ENCODE results near the gene KCNJ6.

KCNJ6 gene

GRCh38 chr21:37564924-37565529 is 351.2 kb downstream of the KCNJ6 start:
- no peak for DNase-seq (ENCODE audit: extremely low spot score, insufficient read length, low read depth)

GRCh38 chr21:37564341-37564923 is 351.8 kb downstream of the KCNJ6 start:
- FAIRE-seq (no peak), DNase-seq (ENCODE audit: extremely low spot score, insufficient read length, low read depth) (peak; percentile 15)

More at GRCh38 chr21:37564924-37565529, 351.2 kb downstream of the KCNJ6 start:
- no peak for FAIRE-seq

GRCh38 chr21:37563641-37564340 is 352.5 kb downstream of the KCNJ6 start:
- FAIRE-seq, result peak; percentile 96
- peak; percentile 87 for DNase-seq (ENCODE audit: extremely low spot score, insufficient read length, low read depth)

GRCh38 chr21:37562920-37563640 is 353.2 kb downstream of the KCNJ6 start:
- DNase-seq (ENCODE audit: extremely low spot score, insufficient read length, low read depth) (peak; percentile 4), FAIRE-seq (no peak)

- DNase-seq (ENCODE audit: extremely low spot score, insufficient read length, low read depth) (no peak), FAIRE-seq (no peak)
Measured at GRCh38 chr21:37561941-37562919, 354.0 kb downstream of the KCNJ6 start.

GRCh38 chr21:37561506-37561905 is 354.8 kb downstream of the KCNJ6 start:
- no peak for DNase-seq (ENCODE audit: extremely low spot score, insufficient read length, low read depth)
- FAIRE-seq, result no peak

GRCh38 chr21:37560385-37560784 is 355.9 kb downstream of the KCNJ6 start:
- DNase-seq (ENCODE audit: extremely low spot score, insufficient read length, low read depth) (no peak), FAIRE-seq (no peak)

GRCh38 chr21:37558676-37559211 is 357.5 kb downstream of the KCNJ6 start:
- no peak for FAIRE-seq
- no peak for DNase-seq (ENCODE audit: extremely low spot score, insufficient read length, low read depth)
